ENCODE results near the gene MPST.

MPST gene

GRCh38 chr22:37046589-37046988 lies 27.0 kb downstream of the MPST start:
- DNase-seq, result no peak

- DNase-seq, result no peak
These were observed 27.5 kb downstream of the MPST start for GRCh38 chr22:37047006-37047405.

GRCh38 chr22:37048133-37048532 lies 28.6 kb downstream of the MPST start:
- no peak for DNase-seq

GRCh38 chr22:37049224-37049623 lies 29.7 kb downstream of the MPST start:
- no peak for DNase-seq

GRCh38 chr22:37050913-37051312 lies 31.4 kb downstream of the MPST start:
- no peak for DNase-seq

- peak; percentile 7 for DNase-seq
These were observed 32.1 kb downstream of the MPST start, which contains the start of gene KCTD17 for GRCh38 chr22:37051391-37052385. KCTD17 (plus strand) TSS chr22:37051742; CDS start chr22:37051761, 19 bp downstream.

GRCh38 chr22:37052386-37053309 lies 33.1 kb downstream of the MPST start:
- no peak for DNase-seq

GRCh38 chr22:37053310-37054055 lies 33.9 kb downstream of the MPST start:
- DNase-seq, result no peak

GRCh38 chr22:37054056-37054395 lies 34.5 kb downstream of the MPST start:
- no peak for DNase-seq

- DNase-seq, result no peak
These were observed 35.2 kb downstream of the MPST start for GRCh38 chr22:37054600-37055365.

GRCh38 chr22:37056246-37056645 lies 36.7 kb downstream of the MPST start:
- DNase-seq, result no peak

GRCh38 chr22:37057226-37057625 lies 37.7 kb downstream of the MPST start:
- DNase-seq, result no peak

GRCh38 chr22:37057796-37058510 lies 38.4 kb downstream of the MPST start:
- DNase-seq, result no peak

GRCh38 chr22:37058917-37059701 lies 39.6 kb downstream of the MPST start:
- no peak for DNase-seq

- DNase-seq, result no peak
These were observed 40.4 kb downstream of the MPST start for GRCh38 chr22:37059876-37060449.

- DNase-seq, result no peak
These were observed 41.5 kb downstream of the MPST start for GRCh38 chr22:37060801-37061610.

GRCh38 chr22:37061611-37062375 lies 42.3 kb downstream of the MPST start:
- no peak for DNase-seq

GRCh38 chr22:37062376-37062675 lies 42.8 kb downstream of the MPST start:
- DNase-seq, result no peak
